ENCODE data around the gene ABRAXAS1. TPM values are rescaled to one million over a fixed set of nuclear protein-coding genes. Genes with fewer than 3 reads are reported as not detected.

ABRAXAS1 gene
- total and polyA plus RNA-seq, 2 of the 13 experiments (the other 11 are each of a cell fraction or from before 2014, with no cell fraction given): 14.1 to 14.7 TPM

DNA sequence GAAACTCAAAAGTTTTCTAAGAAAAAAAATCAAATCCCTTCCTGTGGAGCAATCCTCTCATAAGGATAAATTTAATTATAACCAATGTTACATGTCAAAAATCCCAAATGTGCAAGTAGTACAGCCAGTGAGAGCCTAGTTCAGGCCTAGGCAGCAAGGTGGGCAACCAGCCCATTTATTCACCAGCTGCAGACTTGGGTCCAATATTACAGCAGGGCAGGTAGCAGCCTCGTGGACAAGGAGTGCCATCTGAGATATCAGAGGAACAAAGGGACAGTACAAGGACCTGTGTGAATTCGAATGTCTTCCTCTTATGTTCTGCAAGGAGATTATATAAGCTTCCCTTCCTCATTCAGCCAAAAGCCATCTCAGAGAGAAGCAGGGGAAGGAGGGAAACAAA is 35.9 kb downstream of the ABRAXAS1 start:
- Histone ChIP-seq H3K27ac (ENCODE audit: extremely low read length, insufficient read depth, low read length) (no peak overlapping the region), H3K9me3 (ENCODE audit: low read length) (no peaks in the 10 kb centered on the region), H2AFZ (ENCODE audit: low read length) (no peak overlapping the region), H3K4me1 (ENCODE audit: insufficient read depth, low read length) (peaks cover 8% of the 10 kb centered on the region), H3K36me3 (replicated peaks in 1 of 2; ENCODE audit: control insufficient read depth in 1 of 2, insufficient read depth in 2 of 2, low read length in 2 of 2) (no peaks in the 10 kb centered on the region; a peak in 1 of 5 replicates), H3K4me2 (ENCODE audit: low read depth, low read length) (no peak overlapping the region), H3K4me3 (replicated peaks in 1 of 3; ENCODE audit: insufficient read depth in 1 of 3, low read depth in 2 of 3, low read length in 3 of 3) (no peak overlapping the region), H4K20me1 (ENCODE audit: insufficient read depth, low read length) (no peaks in the 10 kb centered on the region), H3K9ac (ENCODE audit: insufficient read depth, low read depth, low read length) (no peak overlapping the region), H3K27me3 (ENCODE audit: control insufficient read depth in 1 of 2, insufficient read depth in 2 of 2, low read length in 2 of 2) (no peaks in the 10 kb centered on the region), H3K79me2 (ENCODE audit: insufficient read depth, low read length) (peaks cover 3% of the 10 kb centered on the region)
- FAIRE-seq (no peak), ATAC-seq (no peak), DNase-seq (ENCODE audit: low spot score) (no peak)
- TF ChIP-seq, protein P1, sequence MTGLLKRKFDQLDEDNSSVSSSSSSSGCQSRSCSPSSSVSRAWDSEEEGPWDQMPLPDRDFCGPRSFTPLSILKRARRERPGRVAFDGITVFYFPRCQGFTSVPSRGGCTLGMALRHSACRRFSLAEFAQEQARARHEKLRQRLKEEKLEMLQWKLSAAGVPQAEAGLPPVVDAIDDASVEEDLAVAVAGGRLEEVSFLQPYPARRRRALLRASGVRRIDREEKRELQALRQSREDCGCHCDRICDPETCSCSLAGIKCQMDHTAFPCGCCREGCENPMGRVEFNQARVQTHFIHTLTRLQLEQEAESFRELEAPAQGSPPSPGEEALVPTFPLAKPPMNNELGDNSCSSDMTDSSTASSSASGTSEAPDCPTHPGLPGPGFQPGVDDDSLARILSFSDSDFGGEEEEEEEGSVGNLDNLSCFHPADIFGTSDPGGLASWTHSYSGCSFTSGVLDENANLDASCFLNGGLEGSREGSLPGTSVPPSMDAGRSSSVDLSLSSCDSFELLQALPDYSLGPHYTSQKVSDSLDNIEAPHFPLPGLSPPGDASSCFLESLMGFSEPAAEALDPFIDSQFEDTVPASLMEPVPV (CRISPR knock-in tag; IDR thresholded peaks at IDR 0.05): no peak
- intact Hi-C loops (cut with micrococcal nuclease; ENCODE audit: unreplicated experiment) (no loop called here), in situ Hi-C loops (cut with HindIII; ENCODE audit: extremely low pct_ligation_motif_present, low pct_unique_long_range_greater_than_20kb) (no loop called here)
- BruUV-seq (replicated peaks): no TSS peak
- CTCF ChIA-PET (ENCODE audit: low intra/inter-chr PET ratio, low total read pairs): no interaction called here
- WGBS (ENCODE audit: low lambda C conversion rate): 81% methylated on average over 2 of the region's 2 CpGs
- POLR2A ChIA-PET: no interaction called here

DNA sequence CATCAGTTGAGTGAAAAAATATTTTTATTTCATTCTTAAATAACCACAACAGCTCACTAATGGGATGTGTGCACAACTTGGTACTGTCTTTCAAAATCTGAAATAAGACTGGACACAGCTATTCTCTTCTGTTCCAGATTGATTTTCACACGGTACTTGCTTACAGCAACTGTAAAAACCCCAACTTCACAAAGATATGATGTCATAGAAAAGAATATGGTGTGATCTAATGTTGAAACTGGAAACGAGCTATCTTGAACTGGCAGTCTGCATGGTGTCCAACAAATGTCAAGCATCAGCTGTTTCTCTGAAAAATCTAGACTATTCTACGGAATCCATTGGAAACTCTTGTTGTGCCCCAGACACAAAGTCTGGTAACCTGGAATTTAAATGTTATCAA is 44.0 kb downstream of the ABRAXAS1 start:
- Histone ChIP-seq H2AFZ (ENCODE audit: low read length) (no peak overlapping the region), H3K4me3 (replicated peaks in 1 of 3; ENCODE audit: insufficient read depth in 1 of 3, low read depth in 2 of 3, low read length in 3 of 3) (no peak overlapping the region), H3K36me3 (replicated peaks in 1 of 2; ENCODE audit: control insufficient read depth in 1 of 2, insufficient read depth in 2 of 2, low read length in 2 of 2) (peaks cover 0 to 1% of the 10 kb centered on the region in 2 experiments; a peak in 2 of 5 replicates), H3K9me3 (ENCODE audit: low read length) (no peaks in the 10 kb centered on the region), H4K20me1 (ENCODE audit: insufficient read depth, low read length) (no peaks in the 10 kb centered on the region), H3K4me2 (ENCODE audit: low read depth, low read length) (no peak overlapping the region), H3K27me3 (ENCODE audit: control insufficient read depth in 1 of 2, insufficient read depth in 2 of 2, low read length in 2 of 2) (no peaks in the 10 kb centered on the region; a peak in 1 of 5 replicates), H3K9ac (ENCODE audit: insufficient read depth, low read depth, low read length) (no peak overlapping the region), H3K4me1 (ENCODE audit: insufficient read depth, low read length) (no peaks in the 10 kb centered on the region), H3K79me2 (ENCODE audit: insufficient read depth, low read length) (no peaks in the 10 kb centered on the region), H3K27ac (ENCODE audit: extremely low read length, insufficient read depth, low read length) (no peak overlapping the region)
- intact Hi-C loops (cut with micrococcal nuclease; ENCODE audit: unreplicated experiment): no loop called here
- no peak for ATAC-seq
- in situ Hi-C loops (cut with HindIII; ENCODE audit: extremely low pct_ligation_motif_present, low pct_unique_long_range_greater_than_20kb): no loop called here
- DNase-seq (ENCODE audit: low spot score): no peak
- BruUV-seq (replicated peaks): no TSS peak
- no peak for TF ChIP-seq ZNF124 (CRISPR knock-in tag; IDR thresholded peaks at IDR 0.05)
- TF ChIP-seq ATF7 (IDR thresholded peaks at IDR 0.05): peak; percentile 76
- TF ChIP-seq ATF7 (CRISPR knock-in tag; IDR thresholded peaks at IDR 0.05): no peak
- ChIA-PET CTCF (ENCODE audit: low intra/inter-chr PET ratio, low total read pairs) (no interaction called here), POLR2A (interaction anchor here (1.2 kb wide), 1 partner anchor 15 kb away, joined by 4 read pairs; the partner anchor contains the start of genes HELQ and MRPS18C)
- no peak for FAIRE-seq
- 91% methylated on average over 3 of the region's 3 CpGs for WGBS (ENCODE audit: low lambda C conversion rate)

All from HepG2 (cell line).